KMS-11 (cell line): ENCODE measurements around the gene STPG1.

ENCODE experiments used
- H2AFZ ChIP-seq: fragments of 200-600 bp; sonication (generic); 2 replicates; pipeline ENCODE4 v1.6.1; 2016; ENCODE audit warnings: antibody characterized with exemption, mixed run types, low read depth
- H3K27ac ChIP-seq: fragments of 200-600 bp; sonication (generic); 2 replicates; pipeline ENCODE4 v1.6.1; 2016; ENCODE audit warnings: mild to moderate bottlenecking, mixed run types
- H3K27me3 ChIP-seq: fragments of 200-600 bp; sonication (generic); 2 replicates; pipeline ENCODE4 v1.6.1; 2017; ENCODE audit warnings: mild to moderate bottlenecking, low read depth, mixed run types, moderate library complexity; ENCODE audit not compliant: insufficient read depth
- H3K36me3 ChIP-seq: fragments of 200-600 bp; sonication (generic); 2 replicates; pipeline ENCODE4 v1.6.1; 2017; ENCODE audit warnings: mild to moderate bottlenecking, mixed run types; ENCODE audit not compliant: insufficient read depth
- H3K4me1 ChIP-seq: fragments of 200-600 bp; sonication (generic); 2 replicates; pipeline ENCODE4 v1.6.1; 2016; ENCODE audit warnings: mild to moderate bottlenecking, low read depth, mixed run types; ENCODE audit not compliant: poor library complexity, severe bottlenecking
- H3K4me2 ChIP-seq: fragments of 200-600 bp; sonication (generic); 2 replicates; pipeline ENCODE4 v1.7.0; 2016; ENCODE audit warnings: mild to moderate bottlenecking, mixed run types
- H3K4me3 ChIP-seq: fragments of 200-600 bp; sonication (generic); IDR thresholded peaks from 2 replicates; pipeline ENCODE4 v1.6.1; 2017; ENCODE audit warnings: low read depth, low read length, mixed read lengths; ENCODE audit not compliant: insufficient read depth
- H3K79me2 ChIP-seq: fragments of 200-600 bp; sonication (generic); 2 replicates; pipeline ENCODE4 v1.6.1; 2016; ENCODE audit warnings: low read depth, mixed run types; ENCODE audit not compliant: insufficient read depth
- H3K9ac ChIP-seq: fragments of 200-600 bp; sonication (generic); 2 replicates; pipeline ENCODE4 v1.6.1; 2016; ENCODE audit warnings: mild to moderate bottlenecking, mixed run types
- H4K20me1 ChIP-seq: fragments of 200-600 bp; sonication (generic); 2 replicates; pipeline ENCODE4 v1.6.1; 2016; ENCODE audit warnings: mild to moderate bottlenecking, mixed run types; ENCODE audit not compliant: insufficient read depth
- TF ChIP-seq, protein P1 (sequence below): fragments of 200-600 bp; sonication (generic); conservative IDR thresholded peaks from 2 replicates; pipeline ENCODE4 v1.6.1; 2017; ENCODE audit warnings: low read depth, mild to moderate bottlenecking, antibody characterized with exemption, low read length, moderate library complexity, mixed read lengths

The STPG1 gene

DNA sequence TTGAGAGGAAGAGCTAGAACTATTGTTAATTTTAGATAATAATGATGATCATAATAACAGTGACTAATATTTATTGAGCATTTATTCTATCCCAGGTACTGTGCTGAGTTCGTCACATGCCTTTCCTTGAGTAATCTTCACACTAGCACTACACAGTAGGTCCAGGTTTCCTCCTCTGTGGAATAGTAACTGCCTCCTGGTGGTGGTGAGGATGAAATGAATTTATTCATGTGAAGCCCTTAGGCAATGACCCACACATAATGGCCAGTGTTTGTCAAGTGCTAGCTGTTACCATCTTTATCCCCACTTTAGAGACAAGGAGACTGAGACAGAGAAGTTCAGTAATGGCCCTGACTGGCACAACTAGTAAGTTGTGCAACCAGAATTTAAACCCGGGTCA lies 7.9 kb upstream of the STPG1 start:
- H3K36me3 ChIP-seq, result no peaks in the 10 kb centered on the region
- no peak overlapping the region for H3K4me2 ChIP-seq
- H3K79me2 ChIP-seq, result 0 out of 2 replicates have a peak, but pooled peaks cover 7% of the 10 kb centered on the region
- H3K4me3 ChIP-seq, result no peak overlapping the region
- H4K20me1 ChIP-seq, result no peaks in the 10 kb centered on the region
- H3K27ac ChIP-seq, result no peak overlapping the region
- H3K9ac ChIP-seq, result no peak overlapping the region
- TF ChIP-seq, protein P1, sequence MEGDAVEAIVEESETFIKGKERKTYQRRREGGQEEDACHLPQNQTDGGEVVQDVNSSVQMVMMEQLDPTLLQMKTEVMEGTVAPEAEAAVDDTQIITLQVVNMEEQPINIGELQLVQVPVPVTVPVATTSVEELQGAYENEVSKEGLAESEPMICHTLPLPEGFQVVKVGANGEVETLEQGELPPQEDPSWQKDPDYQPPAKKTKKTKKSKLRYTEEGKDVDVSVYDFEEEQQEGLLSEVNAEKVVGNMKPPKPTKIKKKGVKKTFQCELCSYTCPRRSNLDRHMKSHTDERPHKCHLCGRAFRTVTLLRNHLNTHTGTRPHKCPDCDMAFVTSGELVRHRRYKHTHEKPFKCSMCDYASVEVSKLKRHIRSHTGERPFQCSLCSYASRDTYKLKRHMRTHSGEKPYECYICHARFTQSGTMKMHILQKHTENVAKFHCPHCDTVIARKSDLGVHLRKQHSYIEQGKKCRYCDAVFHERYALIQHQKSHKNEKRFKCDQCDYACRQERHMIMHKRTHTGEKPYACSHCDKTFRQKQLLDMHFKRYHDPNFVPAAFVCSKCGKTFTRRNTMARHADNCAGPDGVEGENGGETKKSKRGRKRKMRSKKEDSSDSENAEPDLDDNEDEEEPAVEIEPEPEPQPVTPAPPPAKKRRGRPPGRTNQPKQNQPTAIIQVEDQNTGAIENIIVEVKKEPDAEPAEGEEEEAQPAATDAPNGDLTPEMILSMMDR, result 0 out of 2 replicates have a peak, but pooled peaks have one; percentile 23
- peaks cover 17% of the 10 kb centered on the region for H3K4me1 ChIP-seq
- H3K27me3 ChIP-seq, result no peaks in the 10 kb centered on the region
- no peak overlapping the region for H2AFZ ChIP-seq

DNA sequence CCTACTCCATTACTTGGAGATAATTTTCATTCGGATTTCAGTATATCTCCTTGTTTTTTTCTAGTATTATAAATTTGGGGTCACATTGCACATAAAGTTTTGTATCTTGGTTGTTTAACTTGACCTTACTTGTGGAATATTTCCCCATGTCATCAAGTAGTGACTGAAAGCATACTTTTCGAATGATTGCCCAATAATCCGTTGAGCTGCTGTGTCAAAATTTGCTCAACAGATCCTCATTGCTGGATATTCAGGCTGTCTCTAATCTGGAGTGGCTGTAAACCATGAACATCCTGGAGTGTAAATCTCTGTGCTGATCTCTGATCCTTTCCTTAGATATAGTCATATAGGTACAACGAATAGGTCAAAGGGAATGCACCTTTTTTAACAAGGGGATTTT lies 7.0 kb upstream of the STPG1 start:
- H3K9ac ChIP-seq, result no peak overlapping the region
- no peak overlapping the region for H3K4me3 ChIP-seq
- TF ChIP-seq, protein P1, result no peak
- no peak overlapping the region for H2AFZ ChIP-seq
- H4K20me1 ChIP-seq, result no peaks in the 10 kb centered on the region
- no peak overlapping the region for H3K4me2 ChIP-seq
- H3K36me3 ChIP-seq, result no peaks in the 10 kb centered on the region
- peaks cover 17% of the 10 kb centered on the region for H3K4me1 ChIP-seq
- H3K79me2 ChIP-seq, result 0 out of 2 replicates have a peak, but pooled peaks cover 7% of the 10 kb centered on the region
- H3K27me3 ChIP-seq, result no peaks in the 10 kb centered on the region
- no peak overlapping the region for H3K27ac ChIP-seq

DNA sequence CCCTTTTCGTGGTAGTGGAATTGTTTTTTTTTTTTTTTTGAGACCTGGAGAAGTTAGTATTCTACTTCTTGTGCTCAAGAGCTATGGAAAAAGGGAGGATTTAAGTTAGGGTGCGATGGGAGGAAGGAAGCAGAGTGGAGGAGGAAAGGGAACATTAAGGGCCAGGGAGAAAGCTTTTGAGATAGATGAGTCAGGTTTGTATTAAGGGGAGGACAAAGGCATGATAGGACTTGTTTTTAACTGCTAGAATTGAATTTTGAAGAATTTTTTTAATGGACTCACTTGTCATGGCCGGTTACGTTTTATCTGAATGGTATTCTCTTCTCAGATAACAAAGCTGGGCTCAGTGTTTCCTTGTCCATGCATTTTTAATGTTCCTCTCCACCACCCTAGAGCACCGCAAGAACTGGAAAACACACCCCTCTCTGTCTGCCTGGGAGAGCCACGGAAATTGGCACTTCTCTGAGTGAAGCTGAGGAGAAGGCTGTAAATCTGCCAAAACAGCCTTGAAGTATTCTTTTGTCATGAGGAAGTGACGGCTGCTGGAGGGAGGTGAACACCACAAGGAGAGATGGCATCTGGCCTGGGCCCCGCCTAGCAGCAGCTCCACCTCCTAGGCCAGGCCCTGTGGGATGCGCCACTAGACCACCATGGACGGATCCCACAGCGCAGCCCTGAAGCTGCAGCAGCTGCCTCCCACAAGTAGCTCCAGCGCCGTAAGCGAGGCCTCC lies 5.5 kb upstream of the STPG1 start:
- no peak overlapping the region for H3K4me2 ChIP-seq
- no peak overlapping the region for H3K27ac ChIP-seq
- TF ChIP-seq, protein P1, result no peak
- no peaks in the 10 kb centered on the region for H4K20me1 ChIP-seq
- H3K79me2 ChIP-seq, result 0 out of 2 replicates have a peak, but pooled peaks cover 7% of the 10 kb centered on the region
- no peaks in the 10 kb centered on the region for H3K27me3 ChIP-seq
- H3K4me3 ChIP-seq, result no peak overlapping the region
- no peak overlapping the region for H2AFZ ChIP-seq
- no peaks in the 10 kb centered on the region for H3K36me3 ChIP-seq
- peaks cover 22% of the 10 kb centered on the region for H3K4me1 ChIP-seq
- no peak overlapping the region for H3K9ac ChIP-seq

DNA sequence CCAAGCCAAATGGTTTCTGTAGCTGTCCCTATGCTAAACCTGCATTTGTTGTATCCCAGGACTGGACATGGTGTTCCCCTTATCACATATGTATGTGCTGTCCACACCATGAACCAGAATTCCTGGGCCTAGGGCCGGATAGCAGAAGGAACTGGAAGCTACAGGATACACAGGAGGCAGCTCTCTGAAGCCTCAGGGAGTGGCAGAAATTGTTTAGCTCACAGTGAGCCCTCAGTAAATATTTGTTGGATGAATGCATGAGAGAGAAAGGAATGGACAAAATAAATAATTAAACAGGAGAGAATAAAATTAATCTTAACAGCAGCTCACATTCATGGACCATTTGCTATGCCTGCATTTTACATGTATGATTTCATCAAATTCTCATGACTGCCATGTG lies 4.1 kb upstream of the STPG1 start:
- no peak overlapping the region for H3K9ac ChIP-seq
- H3K4me2 ChIP-seq, result peak overlapping the region; percentile 95
- no peak overlapping the region for H3K27ac ChIP-seq

More for the DNA sequence above, 4.1 kb upstream of the STPG1 start:
- H3K36me3 ChIP-seq, result no peaks in the 10 kb centered on the region
- TF ChIP-seq, protein P1, result no peak
- no peak overlapping the region for H2AFZ ChIP-seq
- no peaks in the 10 kb centered on the region for H4K20me1 ChIP-seq
- no peak overlapping the region for H3K4me3 ChIP-seq
- no peaks in the 10 kb centered on the region for H3K27me3 ChIP-seq
- 0 out of 2 replicates have a peak, but pooled peaks cover 7% of the 10 kb centered on the region for H3K79me2 ChIP-seq
- H3K4me1 ChIP-seq, result peaks cover 26% of the 10 kb centered on the region
